Right lobe of liver (tissue), 4 donors: ENCODE data around the gene DEDD2.

Experiments
- POLR2A ChIP-seq: fragments of 450-650 bp; IDR thresholded peaks from one replicate; pipeline ENCODE4 v1.6.1; 2017; ENCODE audit warnings: antibody characterized with exemption, mild to moderate bottlenecking
- TF ChIP-seq, protein P1 (sequence below), 4 donors: fragments of 200-600 bp in 3 of 4; fragments of 450-650 bp in 1 of 4; IDR thresholded peaks; one replicate each; pipeline versions ENCODE4 v1.5.1 to v1.8.0; 2016 to 2022; ENCODE audit warnings: antibody characterized with exemption in 4 of 4, mild to moderate bottlenecking in 2 of 4
- donor health status: DM: no; HTN: no; CAD: no.
- donor health status: DM: no; HTN: no; CAD: no.
- donor health status: DM: no; HTN: yes; CAD: no.

DNA sequence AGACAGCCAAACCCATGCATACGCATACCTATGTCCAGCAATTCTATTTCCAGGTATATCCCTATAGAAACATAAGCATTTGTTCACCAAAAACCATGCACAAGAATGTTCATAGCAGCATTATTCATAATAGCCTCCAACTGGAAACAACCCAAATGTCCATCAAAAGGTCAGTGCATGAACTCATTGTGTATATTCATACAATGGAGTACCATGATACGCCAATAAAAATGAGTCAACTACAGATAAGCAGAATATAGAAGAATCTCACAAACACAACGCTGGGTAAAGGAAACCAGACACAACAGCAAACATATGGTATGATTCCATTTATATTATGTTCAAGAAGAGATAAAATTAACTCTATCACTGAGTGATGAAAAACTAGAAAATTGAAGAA, 23.8 kb downstream of the DEDD2 start:
- TF ChIP-seq, protein P1, sequence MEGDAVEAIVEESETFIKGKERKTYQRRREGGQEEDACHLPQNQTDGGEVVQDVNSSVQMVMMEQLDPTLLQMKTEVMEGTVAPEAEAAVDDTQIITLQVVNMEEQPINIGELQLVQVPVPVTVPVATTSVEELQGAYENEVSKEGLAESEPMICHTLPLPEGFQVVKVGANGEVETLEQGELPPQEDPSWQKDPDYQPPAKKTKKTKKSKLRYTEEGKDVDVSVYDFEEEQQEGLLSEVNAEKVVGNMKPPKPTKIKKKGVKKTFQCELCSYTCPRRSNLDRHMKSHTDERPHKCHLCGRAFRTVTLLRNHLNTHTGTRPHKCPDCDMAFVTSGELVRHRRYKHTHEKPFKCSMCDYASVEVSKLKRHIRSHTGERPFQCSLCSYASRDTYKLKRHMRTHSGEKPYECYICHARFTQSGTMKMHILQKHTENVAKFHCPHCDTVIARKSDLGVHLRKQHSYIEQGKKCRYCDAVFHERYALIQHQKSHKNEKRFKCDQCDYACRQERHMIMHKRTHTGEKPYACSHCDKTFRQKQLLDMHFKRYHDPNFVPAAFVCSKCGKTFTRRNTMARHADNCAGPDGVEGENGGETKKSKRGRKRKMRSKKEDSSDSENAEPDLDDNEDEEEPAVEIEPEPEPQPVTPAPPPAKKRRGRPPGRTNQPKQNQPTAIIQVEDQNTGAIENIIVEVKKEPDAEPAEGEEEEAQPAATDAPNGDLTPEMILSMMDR (IDR thresholded peaks at IDR 0.05), result no peak
- no peak for TF ChIP-seq POLR2A
